GM18907 (cell line): ENCODE measurements around the gene POPDC3.
"Not testable (repeated sequence)": the region's sequence is repeated elsewhere in the genome, so short reads cannot be mapped to it uniquely, and the experiment has no call there.

Source experiments
- ATAC-seq: cut with Tn5 transposase; IDR thresholded peaks from one replicate; pipeline ENCODE4 v1.9.1; 2021; ENCODE audit warnings: mild to moderate bottlenecking, moderate library complexity; ENCODE audit not compliant: unreplicated experiment

The POPDC3 gene

GRCh38 chr6:105199711-105200110 is 19.9 kb upstream of the POPDC3 start:
- no peak for ATAC-seq

- no peak for ATAC-seq
Measured at GRCh38 chr6:105196076-105196475, 16.3 kb upstream of the POPDC3 start.

- no peak for ATAC-seq
Measured at GRCh38 chr6:105194591-105194990, 14.8 kb upstream of the POPDC3 start.

- ATAC-seq, result no peak
Measured at GRCh38 chr6:105194106-105194505, 14.3 kb upstream of the POPDC3 start.

- ATAC-seq, result no peak
Measured at GRCh38 chr6:105193647-105194046, 13.8 kb upstream of the POPDC3 start.

GRCh38 chr6:105192707-105193465 is 13.1 kb upstream of the POPDC3 start:
- ATAC-seq, result no peak

- no peak for ATAC-seq
Measured at GRCh38 chr6:105191351-105191750, 11.5 kb upstream of the POPDC3 start.

- no peak for ATAC-seq
Measured at GRCh38 chr6:105189026-105189820, 9.4 kb upstream of the POPDC3 start.

GRCh38 chr6:105188251-105188650 is 8.4 kb upstream of the POPDC3 start:
- ATAC-seq, result no peak

- ATAC-seq, result no peak
Measured at GRCh38 chr6:105186576-105186975, 6.8 kb upstream of the POPDC3 start.

GRCh38 chr6:105184921-105185320 is 5.1 kb upstream of the POPDC3 start:
- no peak for ATAC-seq

- ATAC-seq, result no peak
Measured at GRCh38 chr6:105181981-105182515, 2.2 kb upstream of the POPDC3 start.

- ATAC-seq, result no peak
Measured at GRCh38 chr6:105178636-105179035, 1.2 kb downstream of the POPDC3 start.

- no peak for ATAC-seq
Measured at GRCh38 chr6:105178110-105178509, 1.7 kb downstream of the POPDC3 start.

GRCh38 chr6:105177556-105177955 is 2.3 kb downstream of the POPDC3 start:
- ATAC-seq, result no peak

GRCh38 chr6:105174512-105174911 is 5.3 kb downstream of the POPDC3 start:
- no peak for ATAC-seq

- ATAC-seq, result not testable (repeated sequence)
Measured at GRCh38 chr6:105172515-105172914, 7.3 kb downstream of the POPDC3 start.

- no peak for ATAC-seq
Measured at GRCh38 chr6:105170059-105170458, 9.8 kb downstream of the POPDC3 start.

- ATAC-seq, result no peak
Measured at GRCh38 chr6:105167914-105168313, 11.9 kb downstream of the POPDC3 start.

GRCh38 chr6:105164418-105164817 is 15.4 kb downstream of the POPDC3 start:
- ATAC-seq, result no peak

GRCh38 chr6:105163183-105163582 is 16.6 kb downstream of the POPDC3 start:
- ATAC-seq, result no peak

GRCh38 chr6:105162377-105162776 is 17.4 kb downstream of the POPDC3 start:
- ATAC-seq, result no peak
